Measurements from ENCODE around the gene B4GALT5. TPM values are rescaled to one million over a fixed set of nuclear protein-coding genes. Genes with fewer than 3 reads are reported as not detected.

B4GALT5 gene
- total RNA-seq, 6 donors from 2014 or later = 16.2 to 49.0 (median 36.7) TPM

GRCh38 chr20:49698477-49698876, 15.2 kb downstream of the B4GALT5 start:
- Histone ChIP-seq H3K4me1 (peaks cover 56 to 92% (median 76%) of the 10 kb centered on the region in 4 donors), H3K36me3 (no peaks in the 10 kb centered on the region), H3K27ac (no peak overlapping the region), H3K27me3 (no peaks in the 10 kb centered on the region), H3K9me3 (no peaks in the 10 kb centered on the region), H3K4me3 (no peak overlapping the region)
- 73% methylated on average over 5 of the region's 5 CpGs for WGBS, 2 donors
- no peak for DNase-seq
- ATAC-seq (ENCODE audit: low FRiP score in 2 of 2) = no peak
- TF ChIP-seq POLR2AphosphoS5 (IDR thresholded peaks at IDR 0.05) = no peak
- no peak for TF ChIP-seq EP300 (IDR thresholded peaks at IDR 0.05)
- TF ChIP-seq POLR2A (IDR thresholded peaks at IDR 0.05) = no peak
- no peak for TF ChIP-seq CTCF (IDR thresholded peaks at IDR 0.05)

- H3K36me3 ChIP-seq = no peaks in the 10 kb centered on the region
- ATAC-seq (ENCODE audit: low FRiP score in 2 of 2) = no peak
- TF ChIP-seq POLR2AphosphoS5 (IDR thresholded peaks at IDR 0.05) (no peak), EP300 (IDR thresholded peaks at IDR 0.05) (no peak), CTCF (IDR thresholded peaks at IDR 0.05) (no peak), POLR2A (IDR thresholded peaks at IDR 0.05) (no peak)
- H3K9me3 ChIP-seq = no peaks in the 10 kb centered on the region
- H3K4me3 ChIP-seq = no peak overlapping the region
- 67 to 89% methylated on average over 6 of the region's 6 CpGs for WGBS, 2 donors
- H3K4me1 ChIP-seq = peaks cover 50 to 87% (median 76%) of the 10 kb centered on the region in 4 donors
- peak in 1 of 2 donors; percentile 62 for DNase-seq
- no peaks in the 10 kb centered on the region for H3K27me3 ChIP-seq
- peak overlapping the region in 1 of 4 donors; percentile 0 for H3K27ac ChIP-seq
These were observed 16.6 kb downstream of the B4GALT5 start for GRCh38 chr20:49697071-49697470.

- whole genome bisulfite sequencing, 2 donors = 40 to 42% methylated on average over 2 of the region's 2 CpGs
- no peak overlapping the region for H3K4me3 ChIP-seq
- H3K27ac ChIP-seq = peak overlapping the region in 1 of 4 donors; percentile 0
- DNase-seq = no peak
- no peaks in the 10 kb centered on the region for H3K9me3 ChIP-seq
- no peaks in the 10 kb centered on the region for H3K27me3 ChIP-seq
- H3K4me1 ChIP-seq = peaks cover 54 to 87% (median 77%) of the 10 kb centered on the region in 4 donors
- TF ChIP-seq POLR2AphosphoS5 (IDR thresholded peaks at IDR 0.05) = no peak
- no peak for TF ChIP-seq EP300 (IDR thresholded peaks at IDR 0.05)
- no peak for TF ChIP-seq CTCF (IDR thresholded peaks at IDR 0.05)
- no peak for TF ChIP-seq POLR2A (IDR thresholded peaks at IDR 0.05)
- no peak for ATAC-seq (ENCODE audit: low FRiP score in 2 of 2)
- no peaks in the 10 kb centered on the region for H3K36me3 ChIP-seq
These were observed 17.1 kb downstream of the B4GALT5 start for GRCh38 chr20:49696594-49696993.

- Histone ChIP-seq H3K36me3 (no peaks in the 10 kb centered on the region), H3K27ac (no peak overlapping the region), H3K4me3 (no peak overlapping the region), H3K9me3 (no peaks in the 10 kb centered on the region), H3K27me3 (no peaks in the 10 kb centered on the region), H3K4me1 (peaks cover 55 to 87% (median 78%) of the 10 kb centered on the region in 4 donors)
- DNase-seq = no peak
- WGBS, 2 donors = 74 to 87% methylated on average over 3 of the region's 3 CpGs
- ATAC-seq (ENCODE audit: low FRiP score in 2 of 2) = no peak
- TF ChIP-seq POLR2A (IDR thresholded peaks at IDR 0.05) = no peak
- no peak for TF ChIP-seq CTCF (IDR thresholded peaks at IDR 0.05)
- TF ChIP-seq POLR2AphosphoS5 (IDR thresholded peaks at IDR 0.05) = no peak
- TF ChIP-seq EP300 (IDR thresholded peaks at IDR 0.05) = no peak
These were observed 17.8 kb downstream of the B4GALT5 start for GRCh38 chr20:49695830-49696229.

- DNase-seq (no peak), ATAC-seq (ENCODE audit: low FRiP score in 2 of 2) (no peak)
- Histone ChIP-seq H3K27me3 (no peaks in the 10 kb centered on the region), H3K36me3 (no peaks in the 10 kb centered on the region), H3K4me3 (no peak overlapping the region), H3K27ac (no peak overlapping the region), H3K9me3 (no peaks in the 10 kb centered on the region), H3K4me1 (peaks cover 47 to 86% (median 73%) of the 10 kb centered on the region in 4 donors)
- 60 to 74% methylated on average over 2 of the region's 2 CpGs for WGBS, 2 donors
- TF ChIP-seq POLR2A (IDR thresholded peaks at IDR 0.05) (no peak), POLR2AphosphoS5 (IDR thresholded peaks at IDR 0.05) (no peak), CTCF (IDR thresholded peaks at IDR 0.05) (no peak), EP300 (IDR thresholded peaks at IDR 0.05) (no peak)
These were observed 19.1 kb downstream of the B4GALT5 start for GRCh38 chr20:49694450-49695071.
